Lower leg skin (tissue), 3 donors: Measurements from ENCODE around the gene INPP4B.

ENCODE experiments used
- POLR2A ChIP-seq, 2 donors: fragments of 450-650 bp; IDR thresholded peaks; one replicate each; pipeline ENCODE4 v1.6.1; 2016 to 2017; ENCODE audit warnings: antibody characterized with exemption in 2 of 2, mild to moderate bottlenecking in 1 of 2, moderate library complexity in 1 of 2
- TF ChIP-seq, protein P1 (sequence below), 3 donors: fragments of 450-650 bp; IDR thresholded peaks; one replicate each; pipeline ENCODE4 v1.5.1; 2016; ENCODE audit warnings: antibody characterized with exemption in 3 of 3, mild to moderate bottlenecking in 3 of 3, moderate library complexity in 2 of 3

DNA sequence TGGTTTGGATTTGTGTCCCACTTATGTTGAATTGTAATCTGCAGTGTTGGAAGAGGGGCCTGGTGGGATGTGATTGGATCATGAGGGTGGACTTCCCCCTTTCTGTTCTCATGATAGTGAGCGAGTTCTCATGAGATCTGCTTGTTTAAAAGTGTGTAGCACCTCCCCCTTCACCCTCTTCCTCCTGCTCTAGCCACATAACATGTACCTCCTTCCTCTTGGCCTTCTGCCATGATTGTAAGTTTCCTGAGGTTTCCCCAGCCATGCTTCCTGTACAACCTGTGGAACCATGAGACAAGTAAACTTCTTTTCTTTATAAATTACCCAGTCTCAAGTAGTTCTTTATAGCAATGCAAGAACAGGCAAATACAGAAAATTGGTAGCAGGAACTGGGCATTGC lies 138.7 kb downstream of the INPP4B start:
- TF ChIP-seq, protein P1, sequence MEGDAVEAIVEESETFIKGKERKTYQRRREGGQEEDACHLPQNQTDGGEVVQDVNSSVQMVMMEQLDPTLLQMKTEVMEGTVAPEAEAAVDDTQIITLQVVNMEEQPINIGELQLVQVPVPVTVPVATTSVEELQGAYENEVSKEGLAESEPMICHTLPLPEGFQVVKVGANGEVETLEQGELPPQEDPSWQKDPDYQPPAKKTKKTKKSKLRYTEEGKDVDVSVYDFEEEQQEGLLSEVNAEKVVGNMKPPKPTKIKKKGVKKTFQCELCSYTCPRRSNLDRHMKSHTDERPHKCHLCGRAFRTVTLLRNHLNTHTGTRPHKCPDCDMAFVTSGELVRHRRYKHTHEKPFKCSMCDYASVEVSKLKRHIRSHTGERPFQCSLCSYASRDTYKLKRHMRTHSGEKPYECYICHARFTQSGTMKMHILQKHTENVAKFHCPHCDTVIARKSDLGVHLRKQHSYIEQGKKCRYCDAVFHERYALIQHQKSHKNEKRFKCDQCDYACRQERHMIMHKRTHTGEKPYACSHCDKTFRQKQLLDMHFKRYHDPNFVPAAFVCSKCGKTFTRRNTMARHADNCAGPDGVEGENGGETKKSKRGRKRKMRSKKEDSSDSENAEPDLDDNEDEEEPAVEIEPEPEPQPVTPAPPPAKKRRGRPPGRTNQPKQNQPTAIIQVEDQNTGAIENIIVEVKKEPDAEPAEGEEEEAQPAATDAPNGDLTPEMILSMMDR (IDR thresholded peaks at IDR 0.05), result no peak
- TF ChIP-seq POLR2A (IDR thresholded peaks at IDR 0.05), result no peak
